NCI-H146 treated with DMSO at 0.1 percent for 48 hours (cell line): ENCODE results near the gene PICALM.

Experiments used
- DNase-seq: peaks from one replicate; lab custom pipeline; 2025; ENCODE audit not compliant: unreplicated experiment; lab: John Stamatoyannopoulos, UW

Gene PICALM

DNA sequence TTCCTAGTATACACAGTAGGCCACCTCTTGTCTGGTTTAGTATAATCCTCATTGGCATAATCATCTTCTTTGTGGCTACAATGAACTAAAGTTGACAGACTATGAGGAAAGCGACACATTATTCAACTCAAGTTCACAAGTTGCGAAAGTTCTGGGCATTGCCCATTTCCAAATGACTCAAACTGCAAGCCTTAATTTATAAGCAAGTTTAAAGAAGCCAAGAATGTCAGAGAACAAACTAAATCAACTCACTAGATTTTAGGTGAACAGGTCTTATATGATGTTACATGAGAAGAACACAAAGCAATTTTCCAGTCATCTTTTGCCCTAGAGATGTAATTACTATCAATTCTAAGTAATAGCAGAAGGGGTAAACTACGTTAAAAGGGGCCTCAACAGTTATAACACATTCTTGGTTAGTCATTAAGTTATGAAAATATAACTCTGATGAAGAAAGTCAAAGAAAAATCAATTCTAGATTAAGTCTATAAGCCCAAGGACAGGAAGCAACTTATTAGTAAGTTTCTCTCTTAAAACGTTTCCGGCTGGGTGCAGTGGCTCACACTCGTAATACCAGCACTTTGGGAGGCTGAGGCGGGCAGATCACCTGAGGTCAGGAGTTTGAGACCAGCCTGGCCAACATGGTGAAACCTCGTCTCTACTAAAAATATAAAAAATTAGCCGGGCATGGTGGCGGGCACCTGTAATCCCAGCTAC is 21.5 kb downstream of the PICALM start:
- DNase-seq: no peak

- DNase-seq: no peak
Observed at GRCh38 chr11:86046116-86046515, 22.8 kb downstream of the PICALM start.

DNA sequence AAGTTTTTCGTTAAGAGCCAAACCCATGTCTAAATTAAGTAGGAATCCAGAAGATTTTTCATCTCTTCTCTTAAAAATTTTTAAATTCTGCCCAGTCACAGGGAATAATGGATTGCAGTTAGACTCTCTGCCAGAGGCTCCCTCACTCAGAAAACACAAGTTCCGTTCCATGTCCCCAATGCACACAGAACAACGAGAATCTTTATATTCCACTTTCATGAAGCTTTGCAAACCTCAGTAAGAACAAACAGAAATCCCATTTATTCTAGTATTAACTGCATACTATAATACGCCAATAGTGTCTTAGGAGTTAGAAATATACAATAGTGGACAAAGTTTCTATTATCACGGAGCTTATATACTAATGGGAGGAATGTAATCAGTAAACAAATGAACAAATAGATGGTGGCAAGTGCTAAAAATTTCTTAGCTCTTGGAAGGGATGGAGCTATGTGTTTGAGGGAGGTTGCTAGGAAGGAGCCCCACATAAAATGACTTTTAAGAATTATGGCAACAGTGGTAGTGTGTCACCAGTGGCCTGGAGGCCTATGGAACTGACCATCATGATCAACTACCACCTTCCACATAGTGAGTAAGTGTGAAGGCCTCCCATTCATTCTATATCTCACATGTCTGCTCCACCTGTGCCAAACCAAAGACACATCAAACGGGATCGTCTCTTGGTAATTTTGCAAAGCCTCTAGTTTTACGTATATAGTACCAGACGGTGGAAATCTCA is 24.9 kb downstream of the PICALM start:
- DNase-seq: no peak

- peak; percentile 53 for DNase-seq
Observed at GRCh38 chr11:86041975-86042378, 26.9 kb downstream of the PICALM start.

DNA sequence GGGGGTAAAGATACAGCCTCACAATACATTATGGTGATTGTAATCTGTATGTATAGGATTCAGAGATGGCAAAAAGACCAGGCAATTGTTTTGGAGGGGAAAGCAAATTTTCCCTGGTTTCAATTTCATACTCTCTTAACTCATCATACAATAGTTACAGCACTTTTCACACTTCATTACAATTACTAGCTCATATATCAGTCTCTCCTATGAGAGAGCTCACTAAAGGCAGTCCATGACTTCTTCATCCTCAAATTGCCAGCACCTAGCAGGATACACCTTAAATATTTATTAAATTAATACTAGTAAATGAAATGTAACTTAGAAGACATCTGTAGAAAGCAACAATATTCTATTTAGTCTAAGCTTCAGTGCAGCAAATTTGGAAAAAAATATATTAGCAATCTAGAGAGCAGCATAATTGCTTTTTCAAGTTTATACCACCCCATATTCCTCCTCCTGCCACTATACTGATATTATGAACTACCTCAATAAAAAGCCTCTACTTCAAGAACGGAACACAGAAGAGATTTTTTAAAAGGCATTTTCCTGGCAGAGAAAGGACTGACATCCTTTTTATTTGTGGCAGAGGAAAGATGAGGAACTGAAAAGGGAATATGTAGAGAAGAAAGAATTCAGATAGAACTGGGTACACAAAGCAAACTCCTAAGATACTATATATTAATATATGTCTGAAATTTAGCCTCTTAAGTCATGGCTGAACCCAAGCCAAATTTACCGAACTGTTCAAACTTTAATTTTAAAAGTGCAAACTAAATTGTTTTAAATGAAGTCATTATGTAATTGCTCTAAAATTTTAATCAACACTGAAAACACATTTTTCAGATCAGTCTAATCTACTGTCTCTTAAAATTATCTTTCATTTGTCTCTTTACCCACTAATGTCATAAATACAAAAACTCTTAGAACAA is 27.7 kb downstream of the PICALM start:
- no peak for DNase-seq

DNA sequence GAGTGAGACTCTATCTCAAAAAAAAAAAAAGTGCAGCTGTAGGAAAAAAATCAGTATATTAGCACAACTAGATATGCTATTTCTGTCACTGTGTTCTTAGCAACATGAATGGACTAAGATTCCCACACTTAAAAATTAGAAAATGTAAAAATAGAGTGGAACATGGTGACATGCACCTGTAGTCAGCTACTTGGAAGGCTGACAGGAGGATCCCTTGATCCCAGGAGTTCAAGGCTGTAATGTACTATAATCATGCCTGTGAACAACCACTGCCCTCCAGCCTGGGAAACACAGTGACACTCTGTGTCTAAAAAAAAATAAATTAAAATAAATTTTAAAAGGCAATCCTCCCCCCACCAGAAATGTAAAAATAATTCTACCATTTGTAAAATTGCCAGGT is 29.8 kb downstream of the PICALM start:
- no peak for DNase-seq

- no peak for DNase-seq
Observed at GRCh38 chr11:86037743-86038142, 31.1 kb downstream of the PICALM start.

DNA sequence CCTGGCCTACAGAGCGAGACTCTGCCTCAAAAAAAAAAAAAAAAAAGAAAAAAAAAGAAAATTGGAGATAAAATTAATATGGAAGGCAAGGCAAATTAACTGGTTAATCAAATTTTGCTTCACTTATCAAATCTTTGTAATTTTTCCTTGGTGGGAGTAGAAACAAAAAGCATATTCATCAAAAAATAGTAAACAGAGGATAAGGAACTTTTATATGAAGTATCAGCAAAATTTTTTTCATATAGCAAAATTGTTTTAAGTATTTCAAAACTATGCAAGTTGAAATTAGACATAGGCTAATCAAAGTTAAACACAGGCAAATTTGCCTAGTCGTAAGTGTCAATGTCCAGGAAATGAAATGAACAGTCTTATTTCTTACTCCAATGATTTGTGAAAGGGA is 33.0 kb downstream of the PICALM start:
- DNase-seq: no peak

DNA sequence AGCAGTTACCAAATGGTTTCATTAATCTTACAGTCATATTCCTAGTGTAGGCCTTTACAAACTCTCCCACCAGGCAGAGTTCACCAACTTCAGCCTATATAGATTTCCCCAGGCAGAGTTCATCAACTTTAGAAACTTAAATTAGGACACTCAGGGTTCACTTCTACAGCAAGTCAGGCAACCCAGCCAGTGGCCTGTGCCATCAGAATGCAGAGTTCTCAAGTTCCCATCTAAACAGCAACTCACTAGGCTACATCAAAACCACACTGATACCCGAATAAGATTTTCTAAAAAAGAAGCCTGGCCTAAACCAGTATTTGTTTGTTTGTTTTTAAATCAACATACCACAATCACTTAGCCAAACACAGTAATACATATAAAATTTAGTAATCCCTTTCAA is 33.7 kb downstream of the PICALM start:
- no peak for DNase-seq

- DNase-seq: peak; percentile 62
Observed at GRCh38 chr11:86034710-86035109, 34.2 kb downstream of the PICALM start.

DNA sequence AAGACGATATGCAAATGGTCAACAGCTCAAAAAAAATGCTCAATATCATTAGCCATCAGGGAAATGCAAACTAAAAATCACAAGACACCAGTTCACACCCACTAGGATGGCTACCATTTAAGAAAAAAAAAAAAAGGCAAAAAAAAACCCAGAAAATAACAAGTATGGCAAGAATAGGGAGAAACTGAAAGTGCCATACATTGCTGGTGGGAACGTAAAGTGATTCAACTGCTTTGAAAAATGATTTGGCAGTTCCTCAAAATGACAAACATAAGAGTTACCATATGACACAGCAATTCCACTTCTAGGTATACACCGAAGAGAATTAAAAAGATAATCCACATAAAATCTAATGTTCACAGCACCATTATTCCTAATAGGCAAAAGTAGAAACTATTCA is 47.5 kb downstream of the PICALM start:
- no peak for DNase-seq

DNA sequence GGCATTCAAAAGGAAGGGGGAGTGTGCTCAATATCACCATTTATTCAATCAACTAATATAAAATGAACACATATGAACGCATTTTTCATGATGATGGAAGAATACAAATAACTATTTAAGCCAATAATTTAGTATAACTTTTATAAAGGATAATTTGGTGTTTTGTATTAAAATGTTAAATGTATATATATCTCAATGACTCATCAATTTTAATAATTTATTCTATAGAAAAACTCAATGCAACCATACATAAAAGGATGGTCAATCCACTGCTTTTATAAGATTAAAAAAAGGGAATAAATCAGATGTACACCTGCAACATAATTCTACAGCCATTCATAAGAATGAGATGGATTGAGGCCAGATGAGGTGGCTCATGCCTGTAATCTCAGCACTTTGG is 50.6 kb downstream of the PICALM start:
- no peak for DNase-seq

GRCh38 chr11:86016451-86016850 is 52.4 kb downstream of the PICALM start:
- DNase-seq: no peak

DNA sequence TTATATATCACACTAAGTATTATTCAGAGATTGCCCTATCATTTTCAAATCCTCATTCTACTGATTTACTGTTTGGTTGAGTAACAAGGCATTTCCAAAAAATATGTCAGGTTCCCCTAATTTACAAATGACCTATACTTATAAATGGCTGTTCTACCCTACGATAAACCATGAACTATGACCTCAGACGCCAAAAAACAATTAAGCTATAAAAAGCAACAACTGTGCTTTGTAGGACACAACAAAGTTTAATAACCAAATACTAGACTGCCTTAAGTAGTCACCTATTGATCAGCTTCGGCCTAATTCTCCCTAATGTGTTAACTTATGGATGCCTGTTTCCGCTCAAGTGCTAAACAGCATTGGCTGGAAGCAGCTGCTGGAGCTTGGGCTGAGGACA is 53.2 kb downstream of the PICALM start:
- no peak for DNase-seq

DNA sequence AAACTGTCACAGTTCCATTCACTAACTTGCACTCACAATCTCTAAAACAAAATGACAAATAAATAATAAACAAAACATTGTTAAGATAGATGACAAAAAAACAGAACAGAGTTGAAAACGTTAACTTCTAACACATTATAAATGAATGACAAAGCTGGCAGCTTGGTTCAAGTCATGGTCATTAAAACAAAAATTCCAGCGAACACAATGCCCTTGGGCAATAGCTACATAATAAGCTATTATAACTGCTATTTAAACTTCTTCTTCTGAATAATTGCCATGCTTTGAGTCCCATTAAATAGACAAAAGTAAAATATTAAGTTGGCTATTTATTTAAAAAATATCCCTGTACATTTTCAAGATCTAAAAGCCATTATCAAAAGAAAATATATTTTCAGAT is 54.7 kb downstream of the PICALM start:
- peak; percentile 10 for DNase-seq

- no peak for DNase-seq
Observed at GRCh38 chr11:86013713-86014112, 55.2 kb downstream of the PICALM start.

GRCh38 chr11:86011175-86011574 is 57.7 kb downstream of the PICALM start:
- DNase-seq: no peak

DNA sequence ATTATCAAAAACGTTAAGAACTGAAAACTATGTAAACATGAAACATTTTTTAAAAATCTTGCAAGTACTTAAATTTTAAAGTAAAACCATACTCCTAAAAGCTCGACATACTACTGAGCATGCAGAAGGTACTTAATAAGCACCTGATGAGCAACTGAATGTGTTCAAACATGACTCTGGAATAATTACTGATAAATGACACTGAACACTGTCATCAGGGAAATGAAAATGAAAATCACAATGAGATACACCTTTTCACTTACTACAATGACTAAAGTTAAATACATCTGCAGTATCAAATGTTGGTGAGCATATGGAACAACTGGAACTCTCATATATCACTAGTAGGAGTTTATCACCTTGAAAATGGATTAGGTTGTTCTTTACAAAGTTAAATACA is 65.2 kb downstream of the PICALM start:
- DNase-seq: no peak

DNA sequence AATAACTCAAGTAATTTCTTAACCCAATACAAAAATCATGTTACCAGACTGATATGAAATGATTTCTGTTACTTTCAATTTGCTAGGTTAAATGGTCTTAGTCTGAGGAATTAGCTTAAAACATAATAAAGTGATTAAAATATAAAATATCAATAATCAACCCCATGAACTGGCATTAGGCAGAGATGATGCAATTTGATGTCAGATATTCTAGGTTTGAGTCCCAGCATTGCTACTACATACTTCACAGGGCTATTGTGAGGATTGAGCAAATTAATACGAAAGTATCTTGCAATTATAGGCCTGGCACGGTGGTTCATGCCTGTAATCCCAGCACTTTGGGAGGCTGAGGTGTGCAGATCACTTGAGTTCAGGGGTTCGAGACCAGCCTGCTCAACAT is 66.5 kb downstream of the PICALM start:
- no peak for DNase-seq

- no peak for DNase-seq
Observed at GRCh38 chr11:85991508-85991907, 77.4 kb downstream of the PICALM start.

DNA sequence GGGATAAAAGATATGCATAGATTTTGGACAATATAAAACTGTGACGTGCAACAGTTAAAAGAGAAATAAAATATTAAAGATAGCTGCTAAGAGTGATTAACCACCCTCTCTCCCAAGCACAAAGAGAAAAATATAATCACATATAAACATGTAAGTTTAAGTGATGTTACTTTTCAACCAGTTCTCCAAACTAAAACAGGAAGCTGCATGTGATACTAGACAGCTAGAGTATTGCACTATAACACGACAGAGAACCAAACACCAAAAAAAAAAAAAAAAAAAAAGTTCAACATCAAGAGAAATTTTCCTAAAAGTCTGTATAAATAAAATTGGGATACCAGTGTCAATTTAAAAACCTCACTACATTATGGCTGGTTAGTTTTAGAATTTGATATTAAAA is 79.1 kb downstream of the PICALM start:
- DNase-seq: no peak

- no peak for DNase-seq
Observed at GRCh38 chr11:85988780-85989179, 80.1 kb downstream of the PICALM start.
